OCI-LY1 (cell line): ENCODE results near the gene HNF1A.
"Not testable (repeated sequence)": the region's sequence is repeated elsewhere in the genome, so short reads cannot be mapped to it uniquely, and the experiment has no call there.

Experiments
- H2AFZ ChIP-seq: fragments of 200-600 bp; sonication (generic), shearing (Covaris generic); 2 replicates; pipeline ENCODE4 v1.6.0; 2014; ENCODE audit warnings: antibody characterized with exemption, mild to moderate bottlenecking, low read length
- H3F3A ChIP-seq: fragments of 200-600 bp; sonication (generic), shearing (Covaris generic); 2 replicates; pipeline ENCODE4 v1.6.0; 2014; ENCODE audit warnings: mild to moderate bottlenecking, antibody characterized with exemption, low read length, moderate library complexity; ENCODE audit not compliant: insufficient read depth
- H3K27ac ChIP-seq: fragments of 200-600 bp; sonication (generic); 2 replicates; pipeline ENCODE4 v1.5.1; 2014; ENCODE audit warnings: low read length, mixed run types, mild to moderate bottlenecking, low read depth; ENCODE audit not compliant: poor library complexity, severe bottlenecking
- H3K27me3 ChIP-seq: fragments of 200-600 bp; sonication (generic); 2 replicates; pipeline ENCODE4 v1.6.0; 2014; ENCODE audit warnings: antibody characterized with exemption, mild to moderate bottlenecking, low read length, moderate library complexity; ENCODE audit not compliant: insufficient read depth
- H3K36me3 ChIP-seq: fragments of 200-600 bp; sonication (generic); 2 replicates; pipeline ENCODE4 v1.6.1; 2014; ENCODE audit warnings: mild to moderate bottlenecking, antibody characterized with exemption, low read length, moderate library complexity, mixed read lengths; ENCODE audit not compliant: insufficient read depth
- H3K4me1 ChIP-seq: fragments of 200-600 bp; sonication (generic); 2 replicates; pipeline ENCODE4 v1.5.1; 2014; ENCODE audit warnings: mild to moderate bottlenecking, low read length, moderate library complexity; ENCODE audit not compliant: insufficient read depth, severe bottlenecking
- H3K4me2 ChIP-seq: fragments of 200-600 bp; sonication (generic), shearing (Covaris generic); 2 replicates; pipeline ENCODE4 v1.6.1; 2014; ENCODE audit warnings: low read length
- H3K4me3 ChIP-seq: fragments of 200-600 bp; sonication (generic); 2 replicates; pipeline ENCODE4 v1.5.1; 2014; ENCODE audit warnings: low read length, low read depth, mild to moderate bottlenecking, mixed read lengths; ENCODE audit not compliant: poor library complexity, severe bottlenecking
- H3K79me2 ChIP-seq: fragments of 200-600 bp; shearing (Covaris generic); 2 replicates; pipeline ENCODE4 v1.6.1; 2016; ENCODE audit warnings: mixed run types, low read length, mixed read lengths; ENCODE audit not compliant: insufficient read depth
- H3K9ac ChIP-seq: fragments of 200-600 bp; sonication (generic), shearing (Covaris generic); 2 replicates; pipeline ENCODE4 v1.6.1; 2014; ENCODE audit warnings: mild to moderate bottlenecking, low read length, mixed read lengths
- H3K9me2 ChIP-seq: fragments of 200-600 bp; sonication (generic), shearing (Covaris generic); 2 replicates; pipeline ENCODE4 v1.6.1; 2014; ENCODE audit warnings: low read depth, mild to moderate bottlenecking, low read length, mixed read lengths
- H3K9me3 ChIP-seq: fragments of 200-600 bp; shearing (Covaris generic); 2 replicates; pipeline ENCODE4 v1.6.1; 2014; ENCODE audit warnings: low read length, mixed read lengths
- H4K20me1 ChIP-seq: fragments of 200-600 bp; sonication (generic), shearing (Covaris generic); 2 replicates; pipeline ENCODE4 v1.6.0; 2016; ENCODE audit warnings: mild to moderate bottlenecking, low read length; ENCODE audit not compliant: insufficient read depth
- EZH2 ChIP-seq: fragments of 200-600 bp; sonication (generic), shearing (Covaris generic); IDR thresholded peaks from 2 replicates; pipeline ENCODE4 v1.8.0; 2017; ENCODE audit warnings: borderline replicate concordance, mixed run types, mild to moderate bottlenecking, antibody characterized with exemption, low read length, moderate library complexity, mixed read lengths
- TF ChIP-seq, protein P1 (sequence below): fragments of 200-600 bp; sonication (generic), shearing (Covaris generic); IDR thresholded peaks from 2 replicates; pipeline ENCODE4 v1.5.1; 2017; ENCODE audit warnings: mild to moderate bottlenecking, antibody characterized with exemption, low read length, moderate library complexity, mixed read lengths

Gene HNF1A

DNA sequence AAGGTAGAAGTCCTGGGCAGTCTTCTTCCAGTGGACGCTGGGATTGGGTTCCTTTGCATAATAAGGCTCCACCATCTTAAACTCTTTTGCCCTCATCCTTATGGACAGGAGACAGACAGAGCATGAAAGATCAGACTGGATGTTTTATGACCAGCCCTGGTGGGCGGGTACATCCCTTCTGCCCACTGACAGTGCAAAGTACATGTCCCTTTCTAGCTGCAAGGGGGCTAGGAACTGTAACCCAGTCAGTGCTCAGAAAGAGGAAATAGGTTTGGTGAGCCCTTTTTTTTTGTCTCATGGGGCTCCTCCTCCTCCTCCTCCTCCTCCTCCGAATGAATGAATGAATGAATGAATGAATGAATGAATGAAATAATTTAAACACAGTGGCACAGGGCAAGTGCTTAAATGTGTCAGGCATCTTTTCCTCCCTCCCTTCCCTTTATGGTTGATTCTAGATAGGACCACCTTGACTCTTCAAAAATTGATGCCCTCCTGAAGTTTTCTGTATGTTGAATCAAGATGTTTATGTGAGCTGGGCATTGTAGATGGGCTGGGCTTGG is 36.4 kb upstream of the HNF1A start:
- H3K79me2 ChIP-seq = no peaks in the 10 kb centered on the region
- H3K36me3 ChIP-seq = no peaks in the 10 kb centered on the region; the same call in 1 of the 2 replicates
- H2AFZ ChIP-seq = no peak overlapping the region
- TF ChIP-seq EZH2 = no peak
- TF ChIP-seq, protein P1, sequence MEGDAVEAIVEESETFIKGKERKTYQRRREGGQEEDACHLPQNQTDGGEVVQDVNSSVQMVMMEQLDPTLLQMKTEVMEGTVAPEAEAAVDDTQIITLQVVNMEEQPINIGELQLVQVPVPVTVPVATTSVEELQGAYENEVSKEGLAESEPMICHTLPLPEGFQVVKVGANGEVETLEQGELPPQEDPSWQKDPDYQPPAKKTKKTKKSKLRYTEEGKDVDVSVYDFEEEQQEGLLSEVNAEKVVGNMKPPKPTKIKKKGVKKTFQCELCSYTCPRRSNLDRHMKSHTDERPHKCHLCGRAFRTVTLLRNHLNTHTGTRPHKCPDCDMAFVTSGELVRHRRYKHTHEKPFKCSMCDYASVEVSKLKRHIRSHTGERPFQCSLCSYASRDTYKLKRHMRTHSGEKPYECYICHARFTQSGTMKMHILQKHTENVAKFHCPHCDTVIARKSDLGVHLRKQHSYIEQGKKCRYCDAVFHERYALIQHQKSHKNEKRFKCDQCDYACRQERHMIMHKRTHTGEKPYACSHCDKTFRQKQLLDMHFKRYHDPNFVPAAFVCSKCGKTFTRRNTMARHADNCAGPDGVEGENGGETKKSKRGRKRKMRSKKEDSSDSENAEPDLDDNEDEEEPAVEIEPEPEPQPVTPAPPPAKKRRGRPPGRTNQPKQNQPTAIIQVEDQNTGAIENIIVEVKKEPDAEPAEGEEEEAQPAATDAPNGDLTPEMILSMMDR = no peak
- no peaks in the 10 kb centered on the region for H4K20me1 ChIP-seq
- no peaks in the 10 kb centered on the region for H3F3A ChIP-seq
- peaks cover 9% of the 10 kb centered on the region for H3K4me1 ChIP-seq
- peaks cover 12% of the 10 kb centered on the region; the same call in 1 of the 2 replicates for H3K27me3 ChIP-seq
- H3K9ac ChIP-seq = no peak overlapping the region
- H3K4me3 ChIP-seq = no peak overlapping the region
- no peak overlapping the region for H3K4me2 ChIP-seq
- H3K27ac ChIP-seq = no peak overlapping the region
- no peaks in the 10 kb centered on the region for H3K9me2 ChIP-seq
- H3K9me3 ChIP-seq = no peaks in the 10 kb centered on the region

DNA sequence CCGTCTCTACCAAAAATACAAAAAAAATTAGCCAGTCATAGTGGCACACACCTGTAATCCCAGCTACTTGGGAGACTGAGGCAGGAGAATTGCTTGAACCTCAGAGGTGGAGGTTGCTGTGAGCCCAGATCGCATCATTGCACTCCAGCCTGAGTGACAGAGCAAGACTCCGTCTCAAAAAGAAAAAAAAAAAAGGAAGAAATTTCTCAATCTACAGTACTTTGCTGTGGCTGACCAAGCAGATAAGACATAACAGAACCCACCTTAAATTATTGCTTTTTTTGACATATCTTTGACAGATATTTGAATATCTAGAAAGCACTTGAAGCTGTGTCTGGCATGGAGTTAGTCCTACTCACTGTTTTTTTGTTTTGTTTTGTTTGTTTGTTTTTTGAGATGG is 34.9 kb upstream of the HNF1A start:
- no peaks in the 10 kb centered on the region for H3K9me3 ChIP-seq
- no peaks in the 10 kb centered on the region; the same call in 1 of the 2 replicates for H3K36me3 ChIP-seq
- no peaks in the 10 kb centered on the region for H3F3A ChIP-seq
- no peaks in the 10 kb centered on the region for H4K20me1 ChIP-seq
- H3K27me3 ChIP-seq = peaks cover 10% of the 10 kb centered on the region; the same call in 1 of the 2 replicates
- H3K79me2 ChIP-seq = no peaks in the 10 kb centered on the region
- H3K27ac ChIP-seq = no peak overlapping the region
- TF ChIP-seq, protein P1 = no peak
- no peak for TF ChIP-seq EZH2
- H3K4me3 ChIP-seq = no peak overlapping the region
- peaks cover 9% of the 10 kb centered on the region for H3K4me1 ChIP-seq
- H2AFZ ChIP-seq = no peak overlapping the region
- H3K9ac ChIP-seq = no peak overlapping the region
- no peaks in the 10 kb centered on the region for H3K9me2 ChIP-seq
- no peak overlapping the region for H3K4me2 ChIP-seq

DNA sequence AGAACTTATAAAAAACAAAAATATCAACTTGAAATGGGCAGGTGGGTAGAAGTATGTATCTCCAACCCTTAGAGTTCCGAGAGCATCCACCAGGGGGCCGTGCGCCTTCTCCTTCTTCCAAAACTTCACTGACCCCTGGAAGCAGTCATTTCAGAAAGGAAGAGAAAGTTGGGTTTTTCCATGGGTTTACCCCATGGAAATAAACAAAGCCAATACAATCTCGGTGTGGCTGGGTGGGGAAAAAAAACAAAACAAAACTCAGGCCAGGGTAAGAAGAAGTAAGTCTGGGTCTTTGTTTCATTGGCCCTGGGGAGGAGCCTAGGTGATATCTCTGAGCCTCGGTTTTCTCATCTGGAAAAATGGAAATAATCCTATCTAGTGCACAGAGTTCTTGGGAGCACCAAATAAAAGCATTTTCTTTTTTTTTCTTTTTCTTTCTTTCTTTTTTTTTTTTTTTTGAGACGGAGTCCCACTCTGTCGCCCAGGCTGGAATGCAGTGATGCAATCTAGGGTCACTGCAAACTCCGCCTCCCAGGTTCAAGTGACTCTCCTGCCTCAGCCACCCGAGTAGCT is 33.6 kb upstream of the HNF1A start:
- peaks cover 10% of the 10 kb centered on the region; the same call in 1 of the 2 replicates for H3K27me3 ChIP-seq

DNA sequence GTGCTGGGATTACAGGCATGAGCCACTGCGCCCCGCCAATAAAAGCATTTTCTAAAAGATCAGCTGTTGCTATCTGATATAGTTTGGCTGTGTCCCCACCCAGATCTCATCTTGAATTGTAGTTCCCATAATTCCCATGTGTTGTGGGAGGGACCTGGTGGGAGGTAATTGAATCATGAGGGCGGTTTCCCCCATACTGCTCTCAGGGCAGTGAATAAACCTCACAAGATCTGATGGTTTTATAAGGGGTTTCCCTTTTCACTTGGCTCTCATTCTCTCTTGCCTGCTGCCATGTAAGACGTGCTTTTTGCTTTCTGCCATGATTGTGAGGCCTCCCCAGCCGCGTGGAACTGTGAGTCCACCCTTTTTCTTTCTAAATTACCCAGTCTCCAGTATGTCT is 32.8 kb upstream of the HNF1A start:
- not testable (repeated sequence) for H3K9me2 ChIP-seq, H3K79me2 ChIP-seq, H3K9ac ChIP-seq, H3K4me1 ChIP-seq, H2AFZ ChIP-seq, H4K20me1 ChIP-seq, H3K9me3 ChIP-seq, H3K27me3 ChIP-seq, H3K36me3 ChIP-seq, H3K27ac ChIP-seq, H3K4me2 ChIP-seq, H3K4me3 ChIP-seq, H3F3A ChIP-seq

More for the DNA sequence above, 33.6 kb upstream of the HNF1A start:
- Histone ChIP-seq H3K9me3 (no peaks in the 10 kb centered on the region), H3K4me2 (no peak overlapping the region), H3K9ac (no peak overlapping the region), H3K4me3 (no peak overlapping the region), H3K9me2 (no peaks in the 10 kb centered on the region), H4K20me1 (no peaks in the 10 kb centered on the region), H3F3A (no peaks in the 10 kb centered on the region), H3K27ac (no peak overlapping the region), H2AFZ (no peak overlapping the region), H3K4me1 (peaks cover 9% of the 10 kb centered on the region), H3K36me3 (no peaks in the 10 kb centered on the region; the same call in 1 of the 2 replicates), H3K79me2 (no peaks in the 10 kb centered on the region)
- no peak for TF ChIP-seq EZH2
- TF ChIP-seq, protein P1 = peak; percentile 71

DNA sequence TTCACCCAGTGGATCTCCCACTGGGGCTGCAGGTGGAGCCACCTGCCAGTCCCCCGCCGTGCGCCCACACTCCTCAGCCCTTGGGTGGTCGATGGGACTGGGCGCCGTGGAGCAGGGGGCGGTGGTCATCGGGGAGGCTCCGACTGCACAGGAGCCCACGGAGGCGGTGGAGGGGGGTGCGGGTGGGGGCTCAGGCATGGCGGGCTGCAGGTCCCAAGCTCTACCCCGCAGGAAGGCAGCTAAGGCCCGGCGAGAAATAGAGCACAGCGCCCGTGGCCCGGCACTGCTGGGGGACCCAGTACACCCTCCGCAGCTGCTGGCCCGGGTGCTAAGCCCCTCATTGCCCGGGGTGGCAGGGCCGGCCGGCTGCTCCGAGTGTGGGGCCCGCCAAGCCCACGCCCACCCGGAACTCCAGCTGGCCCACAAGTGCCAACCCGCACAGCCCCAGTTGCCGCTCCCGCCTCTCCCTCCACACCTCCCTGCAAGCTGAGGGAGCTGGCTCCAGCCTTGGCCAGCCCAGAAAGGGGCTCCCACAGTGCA is 28.0 kb upstream of the HNF1A start:
- H3K4me1 ChIP-seq, H3K9me3 ChIP-seq, H3K27ac ChIP-seq, H3K9ac ChIP-seq, H3K27me3 ChIP-seq, H3F3A ChIP-seq, H3K4me3 ChIP-seq, H3K36me3 ChIP-seq, H2AFZ ChIP-seq, H3K79me2 ChIP-seq, H3K4me2 ChIP-seq, H4K20me1 ChIP-seq, H3K9me2 ChIP-seq: not testable (repeated sequence)
